H4 (cell line): ENCODE results near the gene THOC2. TPM values are rescaled to one million over a fixed set of nuclear protein-coding genes. Genes with fewer than 3 reads are reported as not detected.

Experiments used
- DNase-seq: peaks from one replicate; pipeline ENCODE4 v3.0.0-alpha.2; 2015; ENCODE audit warnings: low spot score
- total RNA-seq: library from RNA; depleted of rRNA; stranded (reverse); fragments of >200 nt; shearing (Covaris generic); gene quantifications from 2 replicates; pipeline ENCODE4 v1.2.3, GENCODE V29; 2014; rRNA removed

Gene THOC2
- total RNA-seq, 1 experiment from 2014 or later: 39.6 TPM

GRCh38 chrX:123570011-123570590, 162.8 kb downstream of the THOC2 start:
- no peak for DNase-seq

- no peak for DNase-seq
These were observed 169.7 kb downstream of the THOC2 start for GRCh38 chrX:123563167-123563566.

- DNase-seq: no peak
These were observed 170.3 kb downstream of the THOC2 start for GRCh38 chrX:123562342-123563146.

- no peak for DNase-seq
These were observed 171.2 kb downstream of the THOC2 start for GRCh38 chrX:123561439-123562215.

GRCh38 chrX:123550829-123551228, 182.0 kb downstream of the THOC2 start:
- DNase-seq: no peak

Other genes with a start within 250 kb of the THOC2 start
- 18.6 and 19.0 TPM in 2 replicates for gene XIAP, start 127.0 kb upstream of the THOC2 start, total RNA-seq
- 2.8 and 2.9 TPM in 2 replicates for gene STAG2, start 228.7 kb upstream of the THOC2 start, total RNA-seq